GM10266 (cell line): ENCODE results near the gene HDGF.

Source experiments
- DNase-seq: peaks from one replicate; pipeline ENCODE4 v3.0.0; 2012; ENCODE audit errors: extremely low spot score
- TF ChIP-seq, protein P1 (sequence below): IDR thresholded peaks from 2 replicates; pipeline ENCODE4 v1.5.1; 2012; ENCODE audit warnings: mild to moderate bottlenecking, low read depth; ENCODE audit not compliant: control insufficient read depth, insufficient read depth; ENCODE audit errors: missing control alignments

Gene HDGF

DNA sequence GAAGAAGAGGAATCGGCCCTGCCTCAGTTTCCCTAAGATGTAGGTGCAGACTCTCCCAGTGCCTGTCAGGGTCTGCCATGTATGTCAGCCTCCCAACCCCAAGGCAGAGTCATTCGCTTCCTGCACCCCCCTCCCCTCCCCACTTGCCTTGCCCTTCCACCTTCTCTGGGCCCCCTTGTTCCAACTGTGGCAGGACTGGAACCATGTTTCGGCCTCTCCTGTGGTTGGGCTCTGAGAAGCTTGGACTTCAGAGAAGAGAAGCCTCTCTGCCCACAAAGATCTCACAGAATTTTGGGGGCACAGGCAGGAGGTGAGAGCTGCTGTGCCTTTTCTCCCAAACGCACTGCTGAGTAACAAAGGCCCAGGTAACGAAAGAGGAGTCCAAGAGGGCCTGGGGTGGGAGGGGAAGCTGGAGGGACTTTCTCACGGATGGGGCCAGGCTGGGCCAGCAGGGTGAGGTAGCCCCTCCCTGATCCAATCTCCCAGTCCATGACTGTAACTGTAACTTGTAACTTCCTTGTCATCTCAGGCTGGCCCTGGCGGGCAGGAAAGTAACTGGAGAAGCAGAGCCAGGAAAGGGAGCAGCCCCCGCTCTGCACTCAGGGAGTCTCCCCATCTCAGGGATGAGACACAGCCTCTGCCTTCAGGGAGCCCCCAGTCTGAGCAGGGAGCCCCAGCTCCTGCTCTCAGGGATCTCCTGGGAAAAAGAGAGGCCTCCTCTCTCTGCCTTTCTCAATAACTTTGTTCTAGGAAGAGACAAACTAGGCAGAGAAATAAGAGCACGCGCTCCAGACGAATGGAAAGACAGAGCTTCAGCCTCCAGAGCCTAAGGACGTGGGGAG, 57.4 kb downstream of the HDGF start:
- no peak for DNase-seq
- TF ChIP-seq, protein P1, sequence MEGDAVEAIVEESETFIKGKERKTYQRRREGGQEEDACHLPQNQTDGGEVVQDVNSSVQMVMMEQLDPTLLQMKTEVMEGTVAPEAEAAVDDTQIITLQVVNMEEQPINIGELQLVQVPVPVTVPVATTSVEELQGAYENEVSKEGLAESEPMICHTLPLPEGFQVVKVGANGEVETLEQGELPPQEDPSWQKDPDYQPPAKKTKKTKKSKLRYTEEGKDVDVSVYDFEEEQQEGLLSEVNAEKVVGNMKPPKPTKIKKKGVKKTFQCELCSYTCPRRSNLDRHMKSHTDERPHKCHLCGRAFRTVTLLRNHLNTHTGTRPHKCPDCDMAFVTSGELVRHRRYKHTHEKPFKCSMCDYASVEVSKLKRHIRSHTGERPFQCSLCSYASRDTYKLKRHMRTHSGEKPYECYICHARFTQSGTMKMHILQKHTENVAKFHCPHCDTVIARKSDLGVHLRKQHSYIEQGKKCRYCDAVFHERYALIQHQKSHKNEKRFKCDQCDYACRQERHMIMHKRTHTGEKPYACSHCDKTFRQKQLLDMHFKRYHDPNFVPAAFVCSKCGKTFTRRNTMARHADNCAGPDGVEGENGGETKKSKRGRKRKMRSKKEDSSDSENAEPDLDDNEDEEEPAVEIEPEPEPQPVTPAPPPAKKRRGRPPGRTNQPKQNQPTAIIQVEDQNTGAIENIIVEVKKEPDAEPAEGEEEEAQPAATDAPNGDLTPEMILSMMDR: no peak

DNA sequence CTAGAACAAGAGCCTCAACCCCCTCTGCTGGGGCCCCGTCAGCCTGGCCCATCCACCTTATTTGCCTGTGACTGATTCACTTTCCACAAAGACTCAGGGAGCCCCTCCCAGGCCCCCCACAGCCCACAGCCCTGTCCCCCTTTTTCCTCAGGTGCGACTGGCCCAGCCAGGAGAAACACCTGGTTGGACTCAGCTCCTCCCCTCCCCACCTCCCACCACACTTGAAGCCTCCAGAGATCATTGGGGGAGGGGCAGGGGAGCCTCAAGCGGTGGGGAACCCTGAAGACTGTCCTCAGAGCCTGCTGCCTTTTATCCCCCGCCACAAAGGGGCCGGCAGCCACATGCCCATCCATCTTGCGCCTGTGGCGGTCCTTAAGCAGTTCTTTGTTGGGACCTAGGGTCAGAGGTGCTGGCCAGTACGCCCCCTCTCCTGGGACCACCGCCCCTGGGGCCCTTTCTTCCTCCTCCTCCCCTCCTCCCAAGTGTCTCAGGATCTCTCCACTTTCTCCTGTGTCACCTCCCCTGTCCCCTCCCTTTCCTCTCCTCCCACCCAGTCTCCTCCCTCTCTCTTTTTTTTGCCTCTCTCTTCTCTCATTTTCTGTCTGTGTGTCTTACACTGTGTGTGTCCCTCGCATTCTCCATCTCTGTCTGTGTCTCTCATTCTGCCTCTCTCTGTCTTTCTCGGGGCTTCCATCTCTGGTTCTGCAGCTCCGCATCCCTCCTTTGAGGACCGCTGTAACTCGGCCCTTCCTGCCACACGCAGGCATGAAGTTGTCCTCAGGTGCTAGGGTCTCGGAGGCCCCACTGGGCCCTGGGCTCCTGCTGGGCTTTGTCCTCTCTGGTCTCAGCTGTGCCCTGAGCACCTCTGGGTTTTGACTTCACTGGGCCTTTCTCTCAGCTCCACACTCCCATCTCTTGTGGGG, 58.3 kb downstream of the HDGF start:
- TF ChIP-seq, protein P1: no peak
- no peak for DNase-seq

DNA sequence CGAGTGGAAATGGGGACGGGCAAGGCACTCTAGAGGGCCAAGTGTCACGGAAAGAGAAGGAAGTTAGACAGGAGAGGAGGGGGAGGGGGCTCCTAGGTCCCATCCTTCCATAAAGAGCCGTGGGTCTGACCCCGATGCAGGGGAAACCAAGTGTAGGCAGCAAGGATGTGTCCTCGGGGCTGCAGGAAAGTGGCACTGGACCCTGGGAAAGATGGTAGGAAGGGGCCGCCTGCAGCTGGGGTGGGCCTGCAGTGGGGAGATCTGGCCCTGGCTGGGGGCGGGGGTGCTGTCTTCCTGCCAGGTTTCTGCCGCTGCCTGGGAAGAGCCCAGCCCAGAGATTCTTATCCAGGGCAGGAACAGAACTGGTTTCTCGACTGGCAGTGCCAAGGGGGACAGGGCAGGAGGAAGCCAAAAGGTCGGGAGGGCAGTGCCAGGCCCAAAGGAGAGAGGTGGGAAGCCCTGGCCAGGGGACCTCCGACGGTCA, 59.0 kb downstream of the HDGF start:
- no peak for DNase-seq
- TF ChIP-seq, protein P1: no peak
